ENCODE data around the gene NR0B1.

Gene NR0B1

GRCh38 chrX:30309139-30309571, at the start of gene NR0B1:
NR0B1 (minus strand) TSS chrX:30309390; CDS start chrX:30309363, 27 bp downstream.
- DNase-seq = peak; percentile 64

DNA sequence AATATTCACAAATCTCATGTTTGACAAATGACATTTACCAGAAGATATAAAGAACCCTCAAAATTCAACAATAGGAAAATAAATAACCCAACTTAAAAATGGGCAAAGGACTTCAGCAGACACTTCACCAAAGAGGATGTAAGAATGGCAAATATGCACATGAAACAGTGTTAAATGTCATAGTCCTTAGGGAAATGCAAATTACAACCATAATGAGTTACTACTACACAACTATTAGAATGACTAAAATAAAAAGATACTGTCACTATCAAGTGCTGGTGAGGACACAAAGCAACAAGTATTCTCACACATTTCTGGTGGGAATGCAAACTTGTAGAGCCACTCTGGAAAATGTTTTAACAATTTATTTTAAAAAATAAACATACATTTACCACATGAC, 40.8 kb upstream of the NR0B1 start:
- DNase-seq = no peak

DNA sequence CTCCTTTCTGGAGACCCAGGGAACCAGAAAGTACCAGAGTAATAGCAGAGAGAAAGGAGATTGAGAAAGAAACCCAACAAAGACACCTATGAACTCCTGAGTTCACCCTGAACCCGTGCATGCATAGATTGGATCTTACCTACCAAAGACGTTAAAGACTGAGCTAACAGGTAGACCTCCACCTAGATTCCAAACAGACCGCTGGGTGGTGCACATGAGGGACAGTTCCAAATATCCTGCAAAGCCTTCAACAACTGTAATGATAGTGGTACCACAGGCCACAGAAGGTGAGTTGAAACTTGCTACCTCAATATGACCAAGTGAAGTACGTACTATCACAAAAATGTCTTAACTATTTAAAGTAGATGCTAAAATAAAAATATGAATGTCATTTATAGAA, 34.0 kb upstream of the NR0B1 start:
- DNase-seq = no peak

- no peak for DNase-seq
Measured at GRCh38 chrX:30340753-30341152, 31.6 kb upstream of the NR0B1 start.

GRCh38 chrX:30327762-30328161, 18.6 kb upstream of the NR0B1 start:
- no peak for DNase-seq

GRCh38 chrX:30317308-30317707, 8.1 kb upstream of the NR0B1 start:
- no peak for DNase-seq

GRCh38 chrX:30313322-30313721, 4.1 kb upstream of the NR0B1 start:
- no peak for DNase-seq

DNA sequence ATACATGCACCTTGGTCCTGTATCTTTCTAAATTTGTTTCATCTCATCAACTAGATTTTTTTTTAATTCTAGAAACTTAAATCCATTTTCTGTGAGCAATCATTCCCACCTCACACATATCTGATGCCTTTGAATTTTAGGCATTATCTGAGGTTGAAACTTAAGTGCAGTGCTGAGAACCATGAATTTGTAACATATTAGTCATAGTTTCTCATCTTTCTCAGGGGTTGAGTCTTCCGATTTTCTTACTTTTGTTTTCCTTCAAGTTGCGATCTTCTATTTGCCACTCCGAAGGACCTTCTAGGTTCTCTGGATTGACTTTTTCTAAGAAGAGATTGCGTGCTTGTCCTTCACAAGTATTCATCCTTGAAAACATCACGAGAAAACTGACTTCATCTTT, 3.7 kb upstream of the NR0B1 start:
- DNase-seq = no peak

GRCh38 chrX:30310429-30311206, 1.4 kb upstream of the NR0B1 start:
- DNase-seq = no peak

DNA sequence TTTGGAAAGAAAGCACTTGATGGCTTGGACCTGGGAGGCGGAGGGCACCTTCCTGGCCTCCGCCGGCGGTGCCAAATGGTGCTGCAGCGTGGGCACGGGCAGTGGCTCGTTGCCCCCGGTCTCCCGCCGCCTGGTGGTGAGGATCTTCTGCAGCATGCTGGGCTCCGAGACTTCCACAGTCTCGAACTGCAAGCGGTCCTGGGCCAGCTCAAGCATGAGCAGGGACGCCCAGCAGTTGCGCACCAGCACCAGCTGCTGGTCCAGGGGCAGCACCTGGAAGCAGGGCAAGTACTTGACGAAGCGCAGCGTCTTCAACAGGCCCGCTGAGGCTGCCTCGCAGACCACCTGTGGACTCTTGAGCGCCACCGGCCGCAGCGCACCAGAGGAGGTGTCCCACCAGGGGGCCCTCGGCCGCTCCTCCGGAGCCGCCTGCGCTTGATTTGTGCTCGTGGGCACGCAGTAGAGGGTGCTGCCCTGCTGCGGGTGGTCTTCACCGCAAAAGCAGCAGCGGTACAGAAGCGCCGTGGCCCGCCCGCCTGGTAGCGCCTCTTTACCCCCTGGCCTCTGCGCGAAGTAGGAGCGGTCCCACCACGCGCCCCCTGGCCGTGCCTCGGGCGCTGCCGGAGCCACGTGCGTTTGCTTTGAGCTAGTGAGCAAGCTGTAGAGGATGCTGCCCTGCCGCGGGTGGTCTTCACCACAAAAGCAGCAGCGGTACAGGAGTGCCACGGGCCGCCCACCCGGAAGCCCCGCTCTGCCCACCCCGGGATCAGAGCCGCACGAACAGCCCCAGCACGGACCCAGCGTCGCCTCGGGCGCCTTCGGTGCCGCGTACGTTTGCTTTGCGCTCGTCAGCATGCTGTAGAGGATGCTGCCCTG, 689 bp downstream of the NR0B1 start:
- DNase-seq = peak; percentile 64

DNA sequence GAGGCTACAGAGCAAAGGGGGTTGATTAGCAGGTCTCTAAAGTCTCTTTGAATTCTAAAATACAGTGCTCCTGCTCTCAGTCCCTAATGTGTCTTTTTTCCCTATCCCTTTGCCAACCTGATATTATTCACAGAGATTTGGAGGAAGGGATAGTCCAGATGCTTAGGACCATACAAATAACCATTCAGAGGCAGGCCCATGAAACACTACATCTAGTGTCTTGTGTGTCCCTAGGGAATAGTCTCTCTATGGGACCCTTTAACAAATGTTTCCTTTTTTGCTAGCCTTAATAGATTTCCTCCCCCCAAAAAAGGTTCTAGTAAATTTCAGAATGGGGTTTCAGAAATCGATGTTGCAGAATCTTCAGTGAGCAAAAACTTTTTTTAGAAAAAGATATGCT, 1.7 kb downstream of the NR0B1 start:
- no peak for DNase-seq

- no peak for DNase-seq
Measured at GRCh38 chrX:30304866-30305265, 4.3 kb downstream of the NR0B1 start.

DNA sequence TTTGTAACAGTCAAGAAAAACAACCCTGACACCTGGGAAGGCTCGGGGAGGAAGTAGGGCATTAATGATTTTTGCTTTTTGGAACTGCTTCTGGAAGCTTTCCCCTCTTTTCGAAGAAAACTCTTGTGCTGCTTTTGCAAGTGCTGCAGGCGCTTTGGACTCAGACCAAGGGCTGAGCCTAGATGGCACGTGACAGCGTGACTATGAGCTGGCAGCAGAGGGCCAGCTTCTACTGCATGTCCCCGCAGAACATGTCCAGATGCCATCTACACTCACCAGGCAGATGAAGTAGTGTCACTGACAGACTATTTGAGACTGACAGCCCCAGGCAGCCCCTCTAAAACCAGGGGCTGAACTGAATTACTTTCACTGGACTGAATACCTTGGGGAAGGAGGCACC, 6.2 kb downstream of the NR0B1 start:
- no peak for DNase-seq

DNA sequence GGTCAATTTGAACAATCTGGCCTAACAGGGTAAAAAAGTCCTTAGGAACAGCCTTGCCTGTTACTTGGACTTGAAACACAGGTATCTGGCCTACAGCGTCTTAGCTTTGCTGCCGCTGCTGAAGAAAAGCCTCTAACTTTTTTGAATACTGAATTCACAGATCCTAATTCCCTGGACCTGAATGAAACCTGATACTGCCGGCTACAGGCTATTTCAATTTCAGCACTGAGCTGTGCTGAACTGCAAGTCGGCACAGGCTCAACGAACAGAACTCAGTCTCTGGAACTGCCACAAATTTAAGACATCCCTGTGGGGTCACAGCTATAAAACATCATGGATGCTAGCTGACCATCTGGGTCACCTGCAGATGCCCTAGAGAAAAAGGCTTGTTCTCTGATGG, 7.2 kb downstream of the NR0B1 start:
- DNase-seq = no peak

- DNase-seq = no peak
Measured at GRCh38 chrX:30301208-30301607, 8.0 kb downstream of the NR0B1 start.

GRCh38 chrX:30296408-30297254, 12.6 kb downstream of the NR0B1 start:
- DNase-seq = no peak

- DNase-seq = no peak
Measured at GRCh38 chrX:30283456-30284200, 25.6 kb downstream of the NR0B1 start.

DNA sequence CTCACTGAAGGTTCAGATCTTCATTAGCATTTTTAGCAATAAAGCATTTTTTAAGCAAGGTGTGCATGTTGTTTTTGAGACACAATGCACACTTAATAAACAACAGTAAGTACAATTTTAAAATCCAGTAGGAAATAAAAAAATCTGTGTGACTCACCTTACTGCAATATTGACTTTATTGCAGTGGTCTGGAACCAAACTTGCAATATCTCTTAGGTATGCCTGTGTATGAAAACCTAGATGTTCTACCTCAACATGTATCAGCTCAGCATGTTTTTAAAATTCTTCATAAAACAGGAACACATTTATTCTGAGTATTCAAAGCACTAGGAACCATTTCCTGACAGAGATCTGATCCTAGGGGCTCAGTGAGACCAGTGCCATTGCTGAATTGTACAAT, 26.7 kb downstream of the NR0B1 start:
- no peak for DNase-seq

GRCh38 chrX:30280428-30280827, 28.8 kb downstream of the NR0B1 start:
- DNase-seq = no peak

GRCh38 chrX:30278365-30278764, 30.8 kb downstream of the NR0B1 start:
- no peak for DNase-seq

GRCh38 chrX:30275498-30275897, 33.7 kb downstream of the NR0B1 start:
- no peak for DNase-seq

DNA sequence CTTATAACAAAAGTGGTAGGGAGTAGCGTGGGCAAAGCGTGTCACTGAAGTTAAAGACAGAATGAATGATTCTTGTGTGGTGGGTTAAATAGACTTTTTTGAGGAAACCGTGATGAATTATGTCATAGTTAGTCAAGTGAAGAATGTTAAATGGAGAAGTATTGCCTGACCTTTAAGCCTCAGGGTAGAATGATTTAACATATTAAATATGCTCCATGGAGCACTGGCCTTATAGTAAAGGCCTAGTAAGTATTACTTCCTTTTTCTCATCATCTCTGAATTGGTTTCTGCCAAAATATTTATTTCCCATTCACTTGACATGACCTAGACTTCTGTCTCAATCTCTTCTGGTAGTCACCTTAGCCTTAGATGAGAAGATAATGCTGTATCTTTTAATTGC, 38.6 kb downstream of the NR0B1 start:
- DNase-seq = no peak
